Loucy (cell line): Measurements from ENCODE around the gene SLC4A1.
A peak's percentile ranks its signal among the peaks of the same experiment; 100 is the strongest.

Source experiments
- H2AFZ ChIP-seq: fragments of 200-600 bp; sonication (generic); 2 replicates; pipeline ENCODE4 v1.6.0; 2016; ENCODE audit warnings: antibody characterized with exemption, mild to moderate bottlenecking, low read length, moderate library complexity
- H3F3A ChIP-seq: fragments of 200-600 bp; 2 replicates; pipeline ENCODE4 v1.6.0; 2016; ENCODE audit warnings: antibody characterized with exemption, low read depth, mild to moderate bottlenecking
- H3K27me3 ChIP-seq: fragments of 200-600 bp; sonication (generic); 2 replicates; pipeline ENCODE4 v1.6.1; 2014; ENCODE audit warnings: low read length, mild to moderate bottlenecking; ENCODE audit not compliant: insufficient read depth, poor library complexity, severe bottlenecking
- H3K36me3 ChIP-seq: fragments of 200-600 bp; sonication (generic); 2 replicates; pipeline ENCODE4 v1.6.1; 2016; ENCODE audit warnings: low read length; ENCODE audit not compliant: insufficient read depth
- H3K4me1 ChIP-seq: fragments of 200-600 bp; sonication (generic); 2 replicates; pipeline ENCODE4 v1.5.1; 2014; ENCODE audit warnings: low read length, mild to moderate bottlenecking; ENCODE audit not compliant: insufficient read depth, poor library complexity, severe bottlenecking
- H3K4me2 ChIP-seq: fragments of 200-600 bp; sonication (generic); 2 replicates; pipeline ENCODE4 v1.6.0; 2014; ENCODE audit warnings: antibody characterized with exemption, low read length, low read depth, mild to moderate bottlenecking; ENCODE audit not compliant: poor library complexity, severe bottlenecking
- H3K4me3 ChIP-seq: fragments of 200-600 bp; sonication (generic); 2 replicates; pipeline ENCODE4 v1.5.1; 2014; ENCODE audit warnings: low read length, mild to moderate bottlenecking, mixed read lengths; ENCODE audit not compliant: poor library complexity, severe bottlenecking
- H3K79me2 ChIP-seq: fragments of 200-600 bp; sonication (generic); 2 replicates; pipeline ENCODE4 v1.6.1; 2014; ENCODE audit warnings: low read length; ENCODE audit not compliant: insufficient read depth
- H3K9ac ChIP-seq: fragments of 200-600 bp; sonication (generic); 2 replicates; pipeline ENCODE4 v1.6.0; 2014; ENCODE audit warnings: mild to moderate bottlenecking, low read depth, low read length, moderate library complexity; ENCODE audit not compliant: poor library complexity, severe bottlenecking
- H3K9me2 ChIP-seq: fragments of 200-600 bp; sonication (generic); replicated peaks from 2 replicates; pipeline ENCODE4 v1.6.1; 2016; ENCODE audit warnings: low read depth, low read length, mixed read lengths
- H3K9me3 ChIP-seq: fragments of 200-600 bp; sonication (generic); 2 replicates; pipeline ENCODE4 v1.6.1; 2014; ENCODE audit warnings: mild to moderate bottlenecking, antibody characterized with exemption, low read length, low read depth; ENCODE audit not compliant: insufficient read depth
- H4K20me1 ChIP-seq: fragments of 200-600 bp; sonication (generic); 2 replicates; pipeline ENCODE4 v1.6.0; 2014; ENCODE audit warnings: antibody characterized with exemption, low read length, mild to moderate bottlenecking; ENCODE audit not compliant: insufficient read depth, poor library complexity, severe bottlenecking
- CTCF ChIP-seq: fragments of 200-600 bp; sonication (generic); conservative IDR thresholded peaks from 2 replicates; pipeline ENCODE4 v1.5.1; 2014; ENCODE audit warnings: mild to moderate bottlenecking, antibody characterized with exemption, low read length
- EZH2phosphoT487 ChIP-seq: fragments of 200-600 bp; IDR thresholded peaks from 2 replicates; pipeline ENCODE4 v1.6.1; 2018; ENCODE audit warnings: antibody characterized with exemption, mild to moderate bottlenecking, moderate library complexity, borderline replicate concordance

Gene SLC4A1

DNA sequence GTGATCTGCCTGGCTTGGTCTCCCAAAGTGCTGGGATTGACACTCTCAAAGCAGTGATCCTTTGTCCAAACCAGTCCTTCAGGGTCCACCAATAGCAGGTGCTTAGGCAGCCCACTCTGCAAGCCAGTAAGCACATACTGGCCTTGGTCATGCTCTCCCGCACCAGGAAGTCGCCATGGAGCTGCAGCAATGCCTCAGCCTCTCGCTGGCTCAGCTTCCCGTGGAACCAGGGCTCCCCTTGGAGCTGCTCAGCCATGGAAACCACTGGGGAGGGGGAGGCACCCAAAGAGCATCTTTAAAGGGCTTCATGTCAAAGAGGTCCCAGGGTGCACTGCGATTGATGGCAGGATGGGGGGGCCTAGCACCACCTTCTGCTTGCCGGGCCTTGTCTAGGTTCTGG lies 38.8 kb downstream of the SLC4A1 start:
- no peaks in the 10 kb centered on the region for H3F3A ChIP-seq
- H3K9ac ChIP-seq: no peak overlapping the region
- no peaks in the 10 kb centered on the region for H3K27me3 ChIP-seq
- no peaks in the 10 kb centered on the region for H3K36me3 ChIP-seq
- no peak overlapping the region for H3K4me3 ChIP-seq
- no peaks in the 10 kb centered on the region for H3K9me3 ChIP-seq
- no peaks in the 10 kb centered on the region for H4K20me1 ChIP-seq
- H3K4me2 ChIP-seq: no peak overlapping the region
- no peaks in the 10 kb centered on the region for H3K4me1 ChIP-seq
- no peak for TF ChIP-seq EZH2phosphoT487
- no peak for TF ChIP-seq CTCF
- no peak overlapping the region for H2AFZ ChIP-seq
- no peaks in the 10 kb centered on the region for H3K79me2 ChIP-seq
- H3K9me2 ChIP-seq: no peaks in the 10 kb centered on the region

DNA sequence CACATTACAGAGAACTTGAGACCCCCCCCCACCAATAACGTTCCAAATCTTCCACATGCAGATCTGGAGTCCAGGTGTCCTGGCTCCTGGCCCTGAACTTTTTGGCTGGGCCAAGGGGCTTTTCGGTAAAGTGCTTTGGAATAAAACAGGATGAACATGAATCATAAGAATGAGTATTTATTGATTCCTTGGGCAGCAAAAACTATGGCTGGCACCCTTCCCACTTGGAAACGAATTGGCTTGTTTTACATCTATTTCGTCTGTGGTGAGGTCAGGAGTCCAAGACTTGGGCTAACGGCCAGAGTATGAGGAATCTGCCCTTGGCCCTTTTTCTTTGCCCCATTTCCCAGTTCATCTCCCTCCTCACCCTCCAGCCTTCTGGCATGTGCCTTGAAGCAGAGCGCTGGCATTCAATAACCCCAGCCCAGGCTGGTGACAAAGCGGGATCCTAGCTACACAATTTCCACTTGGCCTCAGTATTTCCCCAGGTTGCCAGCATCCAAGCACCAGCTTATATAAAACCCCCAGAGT lies 44.3 kb downstream of the SLC4A1 start:
- no peak for TF ChIP-seq EZH2phosphoT487
- no peak for TF ChIP-seq CTCF
- no peaks in the 10 kb centered on the region for H3F3A ChIP-seq
- no peaks in the 10 kb centered on the region for H3K9me3 ChIP-seq
- no peaks in the 10 kb centered on the region for H3K9me2 ChIP-seq
- no peak overlapping the region for H3K4me2 ChIP-seq
- H3K4me1 ChIP-seq: peaks cover 10% of the 10 kb centered on the region
- peaks cover 5% of the 10 kb centered on the region for H3K27me3 ChIP-seq
- H3K79me2 ChIP-seq: peaks cover 26% of the 10 kb centered on the region
- H2AFZ ChIP-seq: no peak overlapping the region
- no peaks in the 10 kb centered on the region for H4K20me1 ChIP-seq
- no peaks in the 10 kb centered on the region for H3K36me3 ChIP-seq
- H3K9ac ChIP-seq: no peak overlapping the region
- H3K4me3 ChIP-seq: no peak overlapping the region

GRCh38 chr17:44222112-44222869 lies 45.6 kb downstream of the SLC4A1 start:
- Histone ChIP-seq H2AFZ (no peak overlapping the region), H3K9ac (peak overlapping the region; percentile 98), H3K9me3 (no peaks in the 10 kb centered on the region), H3K4me3 (peak overlapping the region; percentile 100), H3K9me2 (no peaks in the 10 kb centered on the region), H3K4me2 (peak overlapping the region; percentile 89), H3K36me3 (no peaks in the 10 kb centered on the region), H3K27me3 (peaks cover 5% of the 10 kb centered on the region), H3K79me2 (peaks cover 36% of the 10 kb centered on the region), H3F3A (no peaks in the 10 kb centered on the region), H4K20me1 (peaks cover 10% of the 10 kb centered on the region), H3K4me1 (peaks cover 19% of the 10 kb centered on the region)
- no peak for TF ChIP-seq EZH2phosphoT487
- TF ChIP-seq CTCF: peak; percentile 24; the same call in 1 of the 2 replicates
